GM19099 (cell line): ENCODE data around the gene SIPA1L3.
A peak's percentile ranks its signal among the peaks of the same experiment; 100 is the strongest.

Experiments used
- POLR2A ChIP-seq: IDR thresholded peaks from 3 replicates; pipeline ENCODE4 v1.6.1; 2011; ENCODE audit warnings: low read depth; ENCODE audit not compliant: insufficient read length; ENCODE audit errors: extremely low read depth

The SIPA1L3 gene

DNA sequence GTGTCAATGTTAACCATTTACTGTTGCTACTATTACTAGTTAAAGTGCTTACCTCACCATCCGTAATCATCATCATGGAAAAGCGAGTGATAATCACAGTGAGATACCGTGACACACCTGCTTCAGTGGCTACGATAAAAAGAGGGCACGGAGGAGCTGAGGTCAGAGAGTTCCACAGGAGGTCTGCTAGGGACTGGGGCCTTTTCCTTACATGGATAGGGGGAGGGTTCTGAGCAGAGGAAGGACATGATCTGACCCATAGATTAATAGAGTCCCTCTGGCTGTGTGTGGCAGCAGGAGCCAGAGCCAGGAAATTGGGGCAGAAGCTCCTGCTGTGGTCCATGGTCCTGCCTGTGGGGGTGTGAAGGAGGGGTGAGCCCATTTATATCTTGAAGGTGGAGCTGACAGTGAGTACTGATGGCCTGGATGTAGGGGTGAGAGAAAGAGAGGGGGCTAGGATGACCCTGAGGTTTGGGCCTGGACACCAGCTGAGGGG, 136.7 kb downstream of the SIPA1L3 start:
- no peak for TF ChIP-seq POLR2A

DNA sequence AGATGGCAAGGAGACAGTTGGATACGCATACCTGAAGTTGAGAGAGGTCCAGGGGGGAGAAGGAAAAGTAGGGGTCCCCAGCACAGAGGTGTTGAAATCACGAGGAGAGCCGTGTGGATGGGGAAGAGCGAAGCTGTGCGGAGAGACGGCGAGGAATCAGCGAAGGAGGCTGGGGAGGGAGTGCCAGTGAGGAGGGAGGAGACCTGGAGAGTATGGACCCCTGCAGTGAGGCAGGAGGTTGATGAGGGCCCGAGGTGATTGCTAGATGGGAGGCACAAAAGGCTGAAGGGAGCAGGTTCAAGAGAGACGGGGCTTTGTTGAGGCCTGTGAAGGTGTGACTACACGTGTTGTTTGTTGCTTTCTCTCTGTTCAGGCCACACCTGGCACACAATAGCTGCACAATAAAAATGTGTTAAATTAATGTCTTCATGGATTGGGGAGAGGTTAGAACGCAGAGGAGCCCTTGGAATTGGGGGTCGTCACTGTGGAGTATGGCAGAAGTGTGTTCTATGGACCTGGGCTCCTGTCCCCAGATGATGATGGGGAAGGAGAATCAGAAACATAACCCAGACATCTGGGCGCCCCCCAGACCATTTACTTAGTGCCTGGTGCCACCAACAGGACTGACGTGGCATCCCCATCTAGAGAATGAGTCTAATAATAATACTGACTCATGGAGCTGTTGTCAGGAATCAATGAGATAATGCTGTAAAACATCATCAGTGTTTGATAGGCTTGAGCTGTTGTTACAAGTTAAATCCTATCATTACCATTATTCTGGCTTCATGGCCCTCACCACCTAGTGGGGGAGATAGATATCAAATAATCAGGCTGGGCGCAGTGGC, 137.5 kb downstream of the SIPA1L3 start:
- TF ChIP-seq POLR2A: no peak

DNA sequence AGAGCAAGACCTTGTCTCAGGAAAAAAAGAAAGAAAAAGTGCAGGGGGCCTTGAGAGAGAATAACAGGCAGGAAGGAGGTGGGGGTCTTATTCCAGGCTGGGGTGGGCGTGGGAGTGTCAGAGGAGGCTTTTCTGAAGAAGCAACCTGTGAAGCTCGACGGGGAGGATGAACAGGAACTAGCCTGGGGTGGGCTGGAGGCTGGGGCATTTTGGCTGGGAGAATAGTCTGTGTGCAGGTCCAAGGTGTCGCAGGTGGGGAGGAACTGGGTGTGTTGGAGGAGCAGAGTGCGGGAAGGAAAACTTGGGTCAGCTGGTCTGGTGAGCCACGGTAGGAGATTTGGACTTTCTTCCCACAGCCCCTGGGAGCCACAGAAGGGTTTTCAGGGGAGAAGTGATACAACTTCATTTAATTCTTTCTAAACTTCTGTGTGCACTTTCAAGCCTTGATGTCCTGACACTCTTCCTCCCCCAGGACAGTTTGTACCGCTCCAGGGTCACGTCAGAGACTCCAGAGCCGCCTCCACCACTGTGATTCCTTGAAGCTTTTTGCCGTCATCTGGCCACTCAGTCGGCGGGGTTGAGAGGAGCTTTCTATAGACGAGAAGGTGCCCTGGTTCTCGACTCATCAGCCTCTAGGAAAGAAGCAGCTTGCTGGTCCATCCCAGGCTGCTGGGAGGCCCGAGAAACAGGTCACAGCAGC, 138.7 kb downstream of the SIPA1L3 start:
- peak; percentile 2 for TF ChIP-seq POLR2A

DNA sequence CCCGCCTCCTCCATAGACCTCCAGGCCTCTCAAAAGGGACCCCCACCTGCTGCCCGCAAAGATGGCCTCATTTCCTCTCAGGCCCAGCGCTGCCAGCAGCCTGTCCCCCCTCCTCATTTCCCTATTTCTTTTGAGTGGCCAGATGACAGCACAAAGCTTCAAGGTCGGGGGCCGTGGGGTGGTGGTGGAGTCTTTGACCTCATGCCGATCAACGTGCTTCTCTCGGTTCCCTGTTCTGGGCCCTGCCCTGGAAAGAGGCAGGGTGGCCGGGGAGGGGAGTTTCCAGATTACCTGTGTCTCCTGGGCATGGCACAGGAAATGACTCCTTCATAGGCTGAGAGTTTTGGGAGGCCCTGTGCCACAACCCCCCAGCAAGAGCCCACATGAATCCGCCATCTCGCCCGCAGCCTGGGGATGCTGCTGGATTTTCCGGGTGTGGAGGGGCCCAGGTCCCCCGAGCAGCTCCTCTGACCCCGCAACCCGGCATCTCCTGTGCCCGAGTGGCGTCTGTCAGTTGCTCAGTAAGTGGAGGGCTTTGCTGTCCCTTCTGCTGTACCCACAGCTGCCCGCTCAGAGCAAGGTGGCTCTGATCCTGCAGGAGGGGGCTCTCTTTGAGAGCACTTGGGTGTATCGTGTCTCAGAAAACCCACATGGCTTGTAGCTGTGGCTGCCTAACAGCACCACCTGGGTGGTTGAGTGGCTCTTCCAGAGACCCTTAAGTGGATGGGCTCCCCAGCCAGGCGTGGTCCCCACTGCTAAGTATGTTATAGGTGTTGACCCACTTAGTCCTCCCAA, 139.4 kb downstream of the SIPA1L3 start:
- TF ChIP-seq POLR2A: peak; percentile 46

DNA sequence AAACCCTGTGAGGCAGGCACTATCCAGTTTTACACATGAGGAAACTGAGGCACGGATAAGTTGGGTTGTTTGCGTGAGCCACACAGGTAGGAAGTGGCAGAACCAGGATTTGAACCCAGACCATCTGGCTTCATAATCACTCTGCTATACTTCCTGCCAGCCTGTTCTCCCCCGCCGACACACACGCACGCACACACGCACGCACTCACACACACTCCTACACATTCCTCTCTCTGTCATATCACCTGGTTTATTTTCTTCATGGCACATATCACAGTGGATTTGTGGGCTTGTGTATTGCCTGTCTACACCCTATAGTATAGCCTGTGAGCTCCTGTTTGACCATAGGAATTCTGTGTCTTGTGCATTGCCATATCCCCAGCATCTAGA, 140.0 kb downstream of the SIPA1L3 start:
- no peak for TF ChIP-seq POLR2A

DNA sequence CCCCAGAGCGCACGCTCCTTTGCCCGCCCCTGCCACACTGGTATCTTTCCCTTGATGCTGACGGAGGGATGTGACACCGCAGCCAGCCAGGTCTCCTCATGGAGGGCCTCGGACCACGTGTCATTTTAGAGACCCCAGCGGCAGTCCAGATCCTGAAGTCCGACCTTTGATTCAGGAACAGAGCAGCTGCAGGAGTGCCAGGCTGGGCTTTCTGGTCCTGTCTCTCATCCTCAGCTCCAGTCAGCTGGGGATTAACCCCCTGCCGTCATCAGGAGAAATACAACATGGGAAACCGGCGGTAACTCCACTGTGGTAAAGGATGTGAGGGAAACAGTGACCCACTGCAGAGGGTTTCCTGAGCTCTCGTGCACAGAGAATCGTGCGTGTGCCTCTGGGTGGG, 140.6 kb downstream of the SIPA1L3 start:
- TF ChIP-seq POLR2A: no peak

DNA sequence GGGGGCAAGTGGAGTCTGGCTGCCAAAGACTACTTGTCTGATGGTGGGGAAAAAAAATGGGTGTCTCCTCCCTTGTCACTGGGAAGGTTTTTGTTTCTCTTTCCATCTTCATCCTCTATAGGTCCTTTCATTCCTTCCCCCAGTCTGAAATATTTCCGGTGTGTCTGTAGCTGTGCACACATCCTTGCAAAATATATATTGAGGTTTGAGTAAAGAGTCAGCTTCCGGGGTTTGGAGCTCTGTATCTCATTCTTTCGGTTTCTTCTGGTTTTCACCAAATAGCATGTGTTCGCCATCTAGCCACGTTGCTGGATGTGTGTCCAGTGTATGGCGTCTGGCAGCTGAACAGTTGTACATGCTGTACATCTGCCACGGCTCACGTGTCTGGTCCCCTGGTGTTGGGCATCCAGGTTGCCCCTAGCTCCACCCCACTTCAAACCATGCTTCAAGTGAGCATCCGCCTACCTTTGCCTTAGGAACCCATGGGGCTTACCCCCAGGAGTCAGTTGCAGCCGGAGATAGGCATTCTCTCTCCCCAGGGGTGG, 142.2 kb downstream of the SIPA1L3 start:
- peak; percentile 65 for TF ChIP-seq POLR2A

DNA sequence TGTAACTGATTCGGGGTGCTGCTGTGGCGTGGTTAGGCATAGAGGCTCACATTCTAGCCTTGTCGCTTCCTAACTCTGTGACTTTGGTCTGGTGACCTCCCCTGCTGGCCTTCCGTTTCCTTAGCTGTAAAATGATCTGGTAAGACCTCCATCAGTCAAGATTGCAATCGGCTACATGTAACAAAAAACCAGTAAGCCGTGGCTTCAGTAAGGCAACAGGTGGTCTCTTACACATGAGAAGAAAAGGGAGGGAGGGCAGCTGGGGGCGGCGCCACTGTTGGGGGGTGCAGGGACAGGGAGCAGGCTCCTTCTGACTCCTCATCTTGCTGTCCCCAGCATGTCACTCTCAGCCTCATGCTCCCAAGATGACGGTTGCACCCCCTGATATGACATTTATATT, 148.0 kb downstream of the SIPA1L3 start:
- no peak for TF ChIP-seq POLR2A

DNA sequence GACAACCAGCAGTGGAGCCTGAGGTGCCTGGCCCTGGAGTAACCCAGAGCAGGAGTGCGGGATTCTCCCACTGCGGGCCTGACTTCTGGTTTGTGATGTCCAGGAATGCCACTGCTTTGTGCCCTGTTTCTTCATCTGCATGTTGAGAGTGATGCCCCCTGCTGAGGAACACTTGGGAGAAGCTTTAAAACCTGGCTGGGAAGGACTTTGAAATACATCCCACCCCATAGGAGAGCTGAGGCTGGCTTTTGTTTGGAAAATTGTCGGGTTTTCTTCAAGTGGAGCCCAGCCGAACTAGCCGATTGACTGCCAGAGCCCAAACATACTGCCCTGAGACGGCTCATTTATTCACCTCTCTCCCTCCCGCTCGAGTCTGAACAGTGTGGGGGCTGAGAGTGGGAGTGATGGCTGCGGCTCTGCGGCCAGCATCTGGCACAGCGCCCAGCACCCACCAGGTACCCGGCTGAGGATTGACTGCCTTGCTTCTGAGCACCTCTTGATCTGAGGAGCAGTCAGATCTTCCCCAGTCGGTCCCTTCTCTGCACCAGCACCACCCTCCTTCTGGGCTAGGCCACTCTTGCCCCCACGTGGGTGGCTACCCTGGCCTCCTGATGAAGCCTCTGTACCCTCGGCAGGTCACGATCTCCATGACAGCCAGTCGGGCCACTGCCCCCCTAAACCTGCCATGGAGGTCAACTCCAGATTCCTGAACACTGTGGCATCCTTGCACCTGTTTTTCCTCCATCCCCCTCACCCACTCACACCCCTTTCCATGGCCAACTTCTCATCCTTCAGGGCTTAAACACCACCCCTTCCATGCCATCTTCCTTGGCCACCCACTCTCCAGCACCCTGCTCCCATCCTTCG, 148.9 kb downstream of the SIPA1L3 start:
- TF ChIP-seq POLR2A: no peak

DNA sequence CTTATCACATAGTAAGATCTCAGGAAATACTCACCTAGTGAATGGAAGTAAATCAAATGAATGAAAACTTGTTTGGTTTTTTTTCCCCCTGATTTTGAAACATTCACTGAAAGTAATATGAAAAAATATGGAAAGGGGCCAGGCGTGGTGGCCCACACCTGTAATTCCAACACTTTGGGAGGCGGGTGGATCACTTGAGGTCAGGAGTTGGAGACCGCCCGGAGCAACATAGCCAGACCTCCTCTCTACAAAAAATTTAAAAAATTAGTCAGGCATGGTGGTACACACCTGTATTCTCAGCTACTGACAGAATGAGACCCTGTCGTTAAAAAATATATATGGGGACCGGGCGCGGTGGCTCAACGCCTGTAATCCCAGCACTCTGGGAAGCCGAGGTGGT, 149.6 kb downstream of the SIPA1L3 start:
- no peak for TF ChIP-seq POLR2A

DNA sequence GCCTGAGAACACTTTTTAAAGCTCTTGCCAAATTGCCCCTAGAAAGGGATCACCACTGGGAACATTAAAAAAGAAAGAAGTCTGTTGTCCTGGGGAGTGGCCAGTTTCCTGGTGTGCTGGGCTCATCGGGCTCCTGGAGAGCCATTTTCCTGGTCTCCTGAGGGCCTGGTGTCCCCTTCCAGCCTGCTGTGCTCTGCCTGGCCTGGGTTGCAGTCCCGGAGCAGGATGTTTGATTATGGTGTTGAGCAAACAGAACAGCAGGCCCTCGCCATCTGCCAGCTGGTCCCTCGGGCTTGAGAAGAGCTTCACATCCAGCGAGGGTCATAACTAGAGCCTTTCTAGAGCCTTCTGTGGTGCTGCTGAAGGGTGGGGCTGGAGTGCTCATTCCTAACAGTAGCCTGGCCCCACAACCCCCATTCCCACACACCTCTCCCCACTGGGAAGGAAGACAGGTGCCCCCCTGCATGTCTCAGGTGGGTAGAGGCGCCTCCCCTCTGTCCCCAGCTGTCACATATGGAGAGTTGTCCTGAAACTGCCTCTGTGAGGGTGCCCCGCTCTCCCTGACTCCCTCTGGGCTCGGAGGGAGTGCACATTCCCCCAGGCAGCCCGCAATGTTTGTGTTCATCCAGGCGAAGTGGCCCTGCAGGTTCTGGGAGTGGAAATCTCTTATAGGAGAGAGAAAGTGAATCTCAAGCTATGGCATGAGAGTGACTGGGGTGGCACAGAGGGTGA, 151.1 kb downstream of the SIPA1L3 start:
- TF ChIP-seq POLR2A: no peak

DNA sequence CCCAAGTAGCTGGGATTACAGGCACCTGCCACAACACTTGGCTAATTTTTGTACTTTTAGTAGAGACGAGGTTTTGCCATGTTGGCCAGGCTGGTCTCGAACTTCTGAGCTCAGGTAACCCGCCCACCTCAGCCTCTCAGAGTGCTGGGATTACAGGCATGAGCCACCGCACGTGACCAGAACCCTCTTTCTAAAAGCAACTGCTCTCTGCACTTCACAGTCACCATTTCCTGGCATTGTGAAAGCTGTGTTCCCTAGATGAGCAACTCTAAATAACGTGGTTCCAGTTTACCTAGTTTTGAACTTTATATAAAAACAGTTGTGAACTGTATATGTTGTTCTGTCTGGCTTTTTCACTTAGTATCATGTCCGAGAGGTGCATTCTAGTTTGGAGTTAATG, 152.9 kb downstream of the SIPA1L3 start:
- TF ChIP-seq POLR2A: no peak

DNA sequence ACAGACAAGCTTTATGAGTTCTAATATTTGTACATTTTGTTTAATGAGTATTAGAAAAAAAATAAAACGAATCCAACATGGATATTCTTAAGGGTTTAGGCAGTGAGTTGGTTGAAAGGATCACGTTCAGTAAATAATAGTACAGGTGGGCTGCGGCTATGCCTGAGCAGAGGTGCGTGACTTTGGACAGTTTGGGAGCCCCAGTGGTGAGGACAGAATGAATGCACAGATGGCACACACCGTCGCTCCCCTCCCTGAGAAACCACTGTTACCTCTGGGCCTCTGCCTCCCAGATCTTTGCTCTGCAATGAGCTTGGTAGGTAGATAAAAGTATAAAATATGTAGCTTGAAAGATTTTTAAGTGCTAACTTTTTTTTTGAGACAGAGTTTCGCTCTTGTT, 153.3 kb downstream of the SIPA1L3 start:
- TF ChIP-seq POLR2A: no peak
